A673 (cell line): ENCODE results near the gene TOM1L2. TPM values are rescaled to one million over a fixed set of nuclear protein-coding genes. Genes with fewer than 3 reads are reported as not detected.

Experiments
- BruUV-seq: library from RNA; stranded (reverse); fragments of 400-500 nt; replicated peaks from 2 replicates; lab custom pipeline; 2021; lab: Mats Ljungman, UMichigan
- CTCF ChIA-PET: fragments of 300-600 bp; sonication (Branson Sonifier 250); formaldehyde crosslinking; loops from one replicate; lab custom pipeline; 2022; ENCODE audit warnings: antibody characterized with exemption; lab: Charles Lee
- POLR2A ChIA-PET: fragments of 300-600 bp; sonication (Branson Sonifier 250); formaldehyde crosslinking; loops from one replicate; lab custom pipeline; 2022; ENCODE audit warnings: antibody characterized with exemption; ENCODE audit not compliant: low non-redundant PET; lab: Charles Lee
- DNase-seq: peaks from one replicate; pipeline ENCODE4 v3.0.0-alpha.2; 2015; ENCODE audit warnings: low spot score
- H3K27ac ChIP-seq: fragments of 200-600 bp; sonication (generic); 2 replicates; pipeline ENCODE4 v1.5.1; 2016; ENCODE audit warnings: mixed run types, low read depth, mild to moderate bottlenecking, mixed read lengths, antibody characterized with exemption, low read length; ENCODE audit not compliant: poor library complexity, severe bottlenecking
- H3K27me3 ChIP-seq: fragments of 200-600 bp; sonication (generic); replicated peaks from 2 replicates; pipeline ENCODE4 v1.6.1; 2017; ENCODE audit warnings: mixed run types, low read depth, mild to moderate bottlenecking, mixed read lengths, antibody characterized with exemption, low read length; ENCODE audit not compliant: insufficient read depth, poor library complexity
- H3K36me3 ChIP-seq: fragments of 200-600 bp; sonication (generic); 2 replicates; pipeline ENCODE4 v1.6.1; 2016; ENCODE audit warnings: mixed run types, mild to moderate bottlenecking, mixed read lengths, antibody characterized with exemption, low read length; ENCODE audit not compliant: insufficient read depth, poor library complexity, severe bottlenecking
- H3K4me1 ChIP-seq: fragments of 200-600 bp; sonication (generic); 2 replicates; pipeline ENCODE4 v1.6.1; 2017; ENCODE audit warnings: mixed run types, mild to moderate bottlenecking, mixed read lengths, antibody characterized with exemption, low read length; ENCODE audit not compliant: insufficient read depth, poor library complexity, severe bottlenecking
- H3K4me3 ChIP-seq: fragments of 200-600 bp; sonication (generic); 2 replicates; pipeline ENCODE4 v1.5.1; 2016; ENCODE audit warnings: low read depth, mixed run types, mild to moderate bottlenecking, mixed read lengths, low read length; ENCODE audit not compliant: poor library complexity, severe bottlenecking
- H3K9me3 ChIP-seq: fragments of 200-600 bp; sonication (generic); 2 replicates; pipeline ENCODE4 v1.6.1; 2016; ENCODE audit warnings: mixed run types, low read depth, mild to moderate bottlenecking, mixed read lengths, antibody characterized with exemption, low read length; ENCODE audit not compliant: poor library complexity, severe bottlenecking
- EZH2 ChIP-seq: fragments of 200-600 bp; sonication (generic); IDR thresholded peaks from 2 replicates; pipeline ENCODE4 v1.6.1; 2017; ENCODE audit warnings: borderline replicate concordance, low read depth, mild to moderate bottlenecking, mixed read lengths, antibody characterized with exemption, low read length; ENCODE audit not compliant: poor library complexity, severe bottlenecking
- intact Hi-C: fragments of 100-400 bp; cut with micrococcal nuclease; formaldehyde crosslinking; loops from one replicate; pipeline ENCODE4 v1.10.0; 2022; ENCODE audit not compliant: unreplicated experiment
- total RNA-seq: library from RNA; stranded (reverse); gene quantifications from 2 replicates; pipeline ENCODE4 v1.2.3, GENCODE V29; 2021
- TF ChIP-seq, protein P1 (sequence below): fragments of 300-800, 200-600 bp; sonication (generic); conservative IDR thresholded peaks from 2 replicates; pipeline ENCODE4 v1.5.1; 2017; ENCODE audit warnings: low read depth, mild to moderate bottlenecking, antibody characterized with exemption, low read length, moderate library complexity, mixed read lengths

Gene TOM1L2
- total RNA-seq, 1 experiment from 2014 or later: 10.0 TPM

DNA sequence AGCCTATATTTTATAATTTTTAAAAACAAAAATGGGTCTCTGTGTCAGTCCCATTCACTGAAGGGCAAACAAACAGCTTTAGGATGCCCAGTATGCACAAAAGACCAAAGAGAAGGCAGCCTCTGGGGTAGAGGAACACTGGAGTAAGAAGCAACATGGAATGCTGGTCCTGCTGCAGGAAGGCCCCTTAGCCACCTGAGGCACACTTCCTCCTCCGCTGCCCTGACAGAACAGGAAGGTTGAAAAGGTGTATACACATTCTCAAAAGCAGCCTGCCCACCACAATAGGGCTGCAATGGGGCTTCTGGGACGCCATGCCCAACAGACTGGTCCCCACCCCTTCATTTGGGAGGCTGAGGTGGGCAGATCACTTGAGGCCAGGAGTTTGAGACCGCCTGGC, 19.5 kb downstream of the TOM1L2 start:
- H3K27ac ChIP-seq: peak overlapping the region; percentile 30
- DNase-seq: no peak
- no peak for TF ChIP-seq EZH2
- TF ChIP-seq, protein P1, sequence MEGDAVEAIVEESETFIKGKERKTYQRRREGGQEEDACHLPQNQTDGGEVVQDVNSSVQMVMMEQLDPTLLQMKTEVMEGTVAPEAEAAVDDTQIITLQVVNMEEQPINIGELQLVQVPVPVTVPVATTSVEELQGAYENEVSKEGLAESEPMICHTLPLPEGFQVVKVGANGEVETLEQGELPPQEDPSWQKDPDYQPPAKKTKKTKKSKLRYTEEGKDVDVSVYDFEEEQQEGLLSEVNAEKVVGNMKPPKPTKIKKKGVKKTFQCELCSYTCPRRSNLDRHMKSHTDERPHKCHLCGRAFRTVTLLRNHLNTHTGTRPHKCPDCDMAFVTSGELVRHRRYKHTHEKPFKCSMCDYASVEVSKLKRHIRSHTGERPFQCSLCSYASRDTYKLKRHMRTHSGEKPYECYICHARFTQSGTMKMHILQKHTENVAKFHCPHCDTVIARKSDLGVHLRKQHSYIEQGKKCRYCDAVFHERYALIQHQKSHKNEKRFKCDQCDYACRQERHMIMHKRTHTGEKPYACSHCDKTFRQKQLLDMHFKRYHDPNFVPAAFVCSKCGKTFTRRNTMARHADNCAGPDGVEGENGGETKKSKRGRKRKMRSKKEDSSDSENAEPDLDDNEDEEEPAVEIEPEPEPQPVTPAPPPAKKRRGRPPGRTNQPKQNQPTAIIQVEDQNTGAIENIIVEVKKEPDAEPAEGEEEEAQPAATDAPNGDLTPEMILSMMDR: no peak
- intact Hi-C loops: no loop called here
- no peak overlapping the region for H3K4me3 ChIP-seq
- H3K36me3 ChIP-seq: no peaks in the 10 kb centered on the region
- ChIA-PET CTCF (interaction anchor here (1.0 kb wide), 1 partner anchor 33 kb away, joined by 6 read pairs; no protein-coding TSS in a partner anchor), POLR2A (no interaction called here)
- no peaks in the 10 kb centered on the region for H3K27me3 ChIP-seq
- H3K4me1 ChIP-seq: peaks cover 3% of the 10 kb centered on the region
- no TSS peak for BruUV-seq
- H3K9me3 ChIP-seq: no peaks in the 10 kb centered on the region

DNA sequence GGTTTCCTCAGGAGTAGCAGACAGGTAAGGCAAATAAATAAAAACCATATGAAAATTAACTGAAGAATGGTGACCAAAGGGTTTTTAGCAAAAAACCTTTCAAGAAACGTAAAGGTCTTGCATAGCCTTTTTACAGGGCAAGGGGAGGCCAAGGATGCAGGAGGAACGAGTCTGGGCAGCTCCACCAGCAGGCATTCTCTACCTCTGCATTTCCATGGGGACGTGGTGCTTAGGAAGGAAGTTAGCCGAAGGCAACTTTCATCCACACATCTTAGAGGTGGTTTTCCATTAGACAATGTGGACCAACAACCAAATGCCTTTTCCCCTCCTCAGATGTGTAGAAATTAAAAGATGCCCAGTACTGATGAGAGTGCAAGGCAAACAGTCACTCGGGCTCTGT, 20.7 kb downstream of the TOM1L2 start:
- no peak for DNase-seq
- Histone ChIP-seq H3K36me3 (no peaks in the 10 kb centered on the region), H3K4me3 (no peak overlapping the region), H3K4me1 (peaks cover 3% of the 10 kb centered on the region), H3K27me3 (no peaks in the 10 kb centered on the region), H3K9me3 (no peaks in the 10 kb centered on the region), H3K27ac (no peak overlapping the region)
- ChIA-PET POLR2A (no interaction called here), CTCF (interaction anchor here (1.0 kb wide), 1 partner anchor 32 kb away, joined by 6 read pairs; no protein-coding TSS in a partner anchor)
- intact Hi-C loops: no loop called here
- no TSS peak for BruUV-seq
- no peak for TF ChIP-seq EZH2
- TF ChIP-seq, protein P1: no peak

DNA sequence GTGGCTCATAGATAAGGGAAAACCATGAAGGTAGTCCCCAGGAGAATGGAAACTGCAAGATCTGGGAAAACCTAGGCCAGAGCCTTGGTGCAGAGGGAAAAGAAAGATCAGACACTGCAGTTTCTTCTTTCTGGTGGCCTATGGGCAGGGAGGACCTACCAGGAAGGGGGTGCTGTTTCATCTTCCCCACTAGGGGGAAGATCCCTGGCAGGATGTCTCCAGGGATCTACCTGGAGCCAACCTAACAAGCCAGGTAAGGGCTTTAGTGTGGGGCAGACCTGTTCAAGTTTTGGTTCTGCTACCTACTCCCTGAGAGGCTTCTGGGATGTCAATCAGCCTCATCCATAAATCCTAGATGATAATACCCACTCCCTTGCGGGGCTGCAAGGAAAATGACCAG, 21.4 kb downstream of the TOM1L2 start:
- Histone ChIP-seq H3K27ac (no peak overlapping the region), H3K4me3 (no peak overlapping the region), H3K9me3 (no peaks in the 10 kb centered on the region), H3K27me3 (no peaks in the 10 kb centered on the region), H3K36me3 (no peaks in the 10 kb centered on the region), H3K4me1 (peaks cover 3% of the 10 kb centered on the region)
- DNase-seq: no peak
- no TSS peak for BruUV-seq
- CTCF ChIA-PET: no interaction called here
- intact Hi-C loops: no loop called here
- POLR2A ChIA-PET: no interaction called here
- TF ChIP-seq, protein P1: 0 out of 2 replicates have a peak, but pooled peaks have one; percentile 17
- no peak for TF ChIP-seq EZH2
